ENCODE results near the gene NCDN.

- TF ChIP-seq CTCF (conservative IDR thresholded peaks at IDR 0.05 in 1 of 2, IDR thresholded peaks at IDR 0.05 in 1 of 2; ENCODE audit: extremely low read depth in 1 of 2, insufficient read depth in 1 of 2, low read depth in 1 of 2, low read length in 2 of 2) (no peak), EZH2 (IDR thresholded peaks at IDR 0.05; ENCODE audit: borderline replicate concordance, low read length) (no peak)
These were observed 41.3 kb downstream of the NCDN start for GRCh38 chr1:35598895-35599294.
